ENCODE data around the gene EXOSC9.

DNA sequence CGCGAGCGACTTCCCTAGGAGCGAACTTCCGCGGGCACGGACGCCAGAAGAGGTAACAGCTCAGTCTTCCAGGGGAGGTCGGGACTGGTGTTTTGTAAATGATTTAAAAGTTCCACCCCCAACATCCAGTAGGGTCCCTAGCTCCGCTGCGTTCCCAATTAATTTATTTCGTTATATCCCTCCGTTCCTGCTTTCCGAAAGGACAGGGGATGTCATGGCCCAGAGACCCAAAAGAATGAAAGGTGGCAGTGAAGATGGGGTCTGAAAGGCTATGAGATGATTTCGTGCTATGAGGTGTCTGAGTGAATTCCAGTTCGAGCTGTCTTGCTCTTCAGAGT lies 35.8 kb upstream of the EXOSC9 start:
- no peak for TF ChIP-seq GATA2 (IDR thresholded peaks at IDR 0.05; ENCODE audit: low read depth, low read length)
- no peak for TF ChIP-seq GATA3 (IDR thresholded peaks at IDR 0.05; ENCODE audit: low read depth, low read length)

Measured in SH-SY5Y (cell line).